Calu3 (cell line): ENCODE results near the gene LZTS3. TPM values are rescaled to one million over a fixed set of nuclear protein-coding genes. Genes with fewer than 3 reads are reported as not detected.
A peak's percentile ranks its signal among the peaks of the same experiment; 100 is the strongest.
"Not testable (repeated sequence)": the region's sequence is repeated elsewhere in the genome, so short reads cannot be mapped to it uniquely, and the experiment has no call there.

Experiments used
- BruUV-seq: library from RNA; stranded (reverse); fragments of 400-500 nt; replicated peaks from 2 replicates; lab custom pipeline; 2021; lab: Mats Ljungman, UMichigan
- CTCF ChIA-PET: fragments of 300-600 bp; sonication (Branson Sonifier 250); formaldehyde crosslinking; loops from one replicate; lab custom pipeline; 2022; ENCODE audit warnings: antibody characterized with exemption; lab: Charles Lee
- DNase-seq: peaks from one replicate; pipeline ENCODE4 v3.0.0; 2022
- H3K27ac Mint-ChIP-seq: one replicate; pipeline ENCODE4 v1.8.0; 2022; ENCODE audit warnings: mixed read lengths; ENCODE audit not compliant: unreplicated experiment
- H3K27me3 Mint-ChIP-seq: one replicate; pipeline ENCODE4 v1.8.0; 2022; ENCODE audit warnings: mixed read lengths; ENCODE audit not compliant: unreplicated experiment
- H3K36me3 Mint-ChIP-seq: one replicate; pipeline ENCODE4 v1.8.0; 2022; ENCODE audit warnings: mild to moderate bottlenecking, moderate library complexity, mixed read lengths; ENCODE audit not compliant: insufficient read depth, unreplicated experiment
- H3K4me1 Mint-ChIP-seq: one replicate; pipeline ENCODE4 v1.8.0; 2022; ENCODE audit warnings: mild to moderate bottlenecking, low read depth, mixed read lengths; ENCODE audit not compliant: unreplicated experiment
- H3K4me3 Mint-ChIP-seq: one replicate; pipeline ENCODE4 v1.8.0; 2022; ENCODE audit warnings: mild to moderate bottlenecking, low read depth, moderate library complexity, mixed read lengths; ENCODE audit not compliant: unreplicated experiment
- H3K9me3 Mint-ChIP-seq: one replicate; pipeline ENCODE4 v1.8.0; 2022; ENCODE audit warnings: low read depth, mixed read lengths; ENCODE audit not compliant: unreplicated experiment
- CTCF ChIP-seq: fragments of 200-600 bp; IDR thresholded peaks from one replicate; pipeline ENCODE4 v1.8.0; 2022; ENCODE audit warnings: antibody characterized with exemption; ENCODE audit not compliant: unreplicated experiment
- intact Hi-C: fragments of 100-400 bp; cut with micrococcal nuclease; formaldehyde crosslinking; loops from one replicate; pipeline ENCODE4 v1.10.0; 2022; ENCODE audit not compliant: unreplicated experiment
- total RNA-seq: library from RNA; stranded (reverse); gene quantifications from 2 replicates; pipeline ENCODE4 v1.2.3, GENCODE V29; 2022

Gene LZTS3
- total RNA-seq, 1 experiment from 2014 or later, result 10.4 TPM

- no TSS peak for BruUV-seq
- Mint-ChIP-seq H3K36me3 (peaks cover 28% of the 10 kb centered on the region), H3K4me3 (peak overlapping the region; percentile 85), H3K4me1 (peaks cover 11% of the 10 kb centered on the region), H3K27me3 (no peaks in the 10 kb centered on the region), H3K27ac (peak overlapping the region; percentile 81), H3K9me3 (no peaks in the 10 kb centered on the region)
- CTCF ChIA-PET, result no interaction called here
- no peak for TF ChIP-seq CTCF
- DNase-seq, result no peak
- intact Hi-C loops, result no loop called here
Observed at GRCh38 chr20:3158968-3159431, 14.3 kb downstream of the LZTS3 start.

- Mint-ChIP-seq H3K9me3 (no peaks in the 10 kb centered on the region), H3K27ac (no peak overlapping the region), H3K4me3 (peak overlapping the region; percentile 85), H3K27me3 (no peaks in the 10 kb centered on the region), H3K4me1 (peaks cover 11% of the 10 kb centered on the region), H3K36me3 (peaks cover 32% of the 10 kb centered on the region)
- CTCF ChIA-PET, result no interaction called here
- DNase-seq, result no peak
- TF ChIP-seq CTCF, result no peak
- no TSS peak for BruUV-seq
- intact Hi-C loops, result no loop called here
Observed at GRCh38 chr20:3157817-3158216, 15.5 kb downstream of the LZTS3 start.

GRCh38 chr20:3156811-3157619 lies 16.3 kb downstream of the LZTS3 start:
- no peaks in the 10 kb centered on the region for H3K9me3 Mint-ChIP-seq
- TF ChIP-seq CTCF, result no peak
- intact Hi-C loops, result no loop called here
- peaks cover 11% of the 10 kb centered on the region for H3K4me1 Mint-ChIP-seq
- CTCF ChIA-PET, result no interaction called here
- H3K4me3 Mint-ChIP-seq, result peak overlapping the region; percentile 85
- H3K36me3 Mint-ChIP-seq, result peaks cover 32% of the 10 kb centered on the region
- no peak for DNase-seq
- BruUV-seq, result no TSS peak
- no peak overlapping the region for H3K27ac Mint-ChIP-seq
- H3K27me3 Mint-ChIP-seq, result no peaks in the 10 kb centered on the region

- H3K4me3 Mint-ChIP-seq, BruUV-seq, H3K4me1 Mint-ChIP-seq, CTCF ChIA-PET, intact Hi-C loops, H3K36me3 Mint-ChIP-seq, H3K9me3 Mint-ChIP-seq, H3K27me3 Mint-ChIP-seq, H3K27ac Mint-ChIP-seq, DNase-seq: not testable (repeated sequence)
Observed at GRCh38 chr20:3152057-3152644, 21.2 kb downstream of the LZTS3 start.
